Retinal pigment epithelial cell (primary cell): Measurements from ENCODE around the gene EDIL3.

Experiments used
- DNase-seq: peaks from one replicate; pipeline ENCODE4 v3.0.0-alpha.2; 2010; ENCODE audit warnings: low read depth
- H3K4me3 ChIP-seq: 2 replicates; pipeline ENCODE4 v1.5.1; 2011; ENCODE audit warnings: mild to moderate bottlenecking, low read length, control low read depth, moderate library complexity
- CTCF ChIP-seq: conservative IDR thresholded peaks from 2 replicates; pipeline ENCODE4 v1.5.1; 2011; ENCODE audit warnings: low read depth, low read length, control low read depth, inconsistent platforms

Gene EDIL3

GRCh38 chr5:84085387-84086041 lies 299.2 kb downstream of the EDIL3 start:
- TF ChIP-seq CTCF: no peak
- no peak for DNase-seq
- H3K4me3 ChIP-seq: no peak overlapping the region

GRCh38 chr5:84080908-84081307 lies 303.8 kb downstream of the EDIL3 start:
- H3K4me3 ChIP-seq: no peak overlapping the region
- TF ChIP-seq CTCF: no peak
- no peak for DNase-seq

GRCh38 chr5:84072339-84072738 lies 312.3 kb downstream of the EDIL3 start:
- no peak overlapping the region for H3K4me3 ChIP-seq
- no peak for TF ChIP-seq CTCF
- DNase-seq: no peak

GRCh38 chr5:84069608-84070179 lies 315.0 kb downstream of the EDIL3 start:
- no peak for DNase-seq
- no peak overlapping the region for H3K4me3 ChIP-seq
- no peak for TF ChIP-seq CTCF

GRCh38 chr5:84063041-84063440 lies 321.6 kb downstream of the EDIL3 start:
- H3K4me3 ChIP-seq: no peak overlapping the region
- TF ChIP-seq CTCF: no peak
- no peak for DNase-seq

GRCh38 chr5:84059672-84060071 lies 325.0 kb downstream of the EDIL3 start:
- TF ChIP-seq CTCF: no peak
- no peak for DNase-seq
- no peak overlapping the region for H3K4me3 ChIP-seq

- TF ChIP-seq CTCF: no peak
- no peak overlapping the region for H3K4me3 ChIP-seq
- DNase-seq: no peak
Measured at GRCh38 chr5:84058561-84058960, 326.1 kb downstream of the EDIL3 start.
